ENCODE measurements around the gene RIPOR1. TPM values are rescaled to one million over a fixed set of nuclear protein-coding genes. Genes with fewer than 3 reads are reported as not detected.
A peak's percentile ranks its signal among the peaks of the same experiment; 100 is the strongest.

RIPOR1 gene
- total RNA-seq, 1 donor from 2014 or later, result 97.6 TPM

DNA sequence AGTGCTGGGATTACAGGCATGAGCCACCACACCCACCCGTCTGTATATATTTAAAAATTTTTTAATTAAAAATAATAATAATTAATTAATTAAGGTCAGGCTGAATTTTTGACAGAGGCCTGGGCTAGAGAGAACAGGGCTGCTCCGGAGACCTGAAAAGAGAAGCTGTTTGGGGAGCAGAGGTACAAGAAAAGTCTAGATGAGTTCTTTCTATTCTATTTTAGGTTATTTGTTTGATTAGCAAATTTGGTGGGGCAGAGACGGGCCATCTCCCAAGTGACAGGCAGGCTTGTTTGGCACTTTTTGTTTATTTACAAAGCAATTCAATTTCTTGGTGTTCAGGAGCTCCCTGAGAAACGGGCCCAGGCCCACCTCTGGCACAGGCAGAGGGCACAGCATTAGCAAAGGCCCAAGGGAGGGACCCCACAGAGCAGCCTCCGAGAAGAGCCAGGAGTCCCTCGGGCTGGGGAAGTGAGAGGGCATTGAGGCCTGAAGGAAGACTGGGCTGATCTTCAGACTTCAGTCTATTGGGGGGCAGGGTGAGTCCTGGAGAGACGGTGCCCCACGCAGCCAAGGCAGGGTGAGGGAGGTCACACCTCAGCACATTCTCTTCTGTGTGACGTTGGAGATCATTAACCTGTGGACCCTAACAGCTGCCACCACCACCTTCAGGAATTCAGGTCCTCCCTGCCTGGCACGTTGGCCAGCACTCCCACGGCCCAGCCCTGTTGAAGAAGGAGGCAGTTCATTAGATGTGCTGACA, 10.8 kb upstream of the RIPOR1 start:
- no peaks in the 10 kb centered on the region for H3K9me3 Mint-ChIP-seq (ENCODE audit: low read depth)
- no peaks in the 10 kb centered on the region for H3K27me3 Mint-ChIP-seq (ENCODE audit: low read depth)
- no peak overlapping the region for H3K4me3 Mint-ChIP-seq (ENCODE audit: unreplicated experiment)
- H3K36me3 Mint-ChIP-seq (ENCODE audit: low read depth), result no peaks in the 10 kb centered on the region
- TF ChIP-seq, protein P1, sequence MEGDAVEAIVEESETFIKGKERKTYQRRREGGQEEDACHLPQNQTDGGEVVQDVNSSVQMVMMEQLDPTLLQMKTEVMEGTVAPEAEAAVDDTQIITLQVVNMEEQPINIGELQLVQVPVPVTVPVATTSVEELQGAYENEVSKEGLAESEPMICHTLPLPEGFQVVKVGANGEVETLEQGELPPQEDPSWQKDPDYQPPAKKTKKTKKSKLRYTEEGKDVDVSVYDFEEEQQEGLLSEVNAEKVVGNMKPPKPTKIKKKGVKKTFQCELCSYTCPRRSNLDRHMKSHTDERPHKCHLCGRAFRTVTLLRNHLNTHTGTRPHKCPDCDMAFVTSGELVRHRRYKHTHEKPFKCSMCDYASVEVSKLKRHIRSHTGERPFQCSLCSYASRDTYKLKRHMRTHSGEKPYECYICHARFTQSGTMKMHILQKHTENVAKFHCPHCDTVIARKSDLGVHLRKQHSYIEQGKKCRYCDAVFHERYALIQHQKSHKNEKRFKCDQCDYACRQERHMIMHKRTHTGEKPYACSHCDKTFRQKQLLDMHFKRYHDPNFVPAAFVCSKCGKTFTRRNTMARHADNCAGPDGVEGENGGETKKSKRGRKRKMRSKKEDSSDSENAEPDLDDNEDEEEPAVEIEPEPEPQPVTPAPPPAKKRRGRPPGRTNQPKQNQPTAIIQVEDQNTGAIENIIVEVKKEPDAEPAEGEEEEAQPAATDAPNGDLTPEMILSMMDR (IDR thresholded peaks at IDR 0.05), result no peak
- H3K27ac Mint-ChIP-seq (ENCODE audit: unreplicated experiment), result no peak overlapping the region
- DNase-seq (ENCODE audit: low spot score), result no peak
- H3K4me1 Mint-ChIP-seq (ENCODE audit: low read depth), result peaks cover 31% of the 10 kb centered on the region

DNA sequence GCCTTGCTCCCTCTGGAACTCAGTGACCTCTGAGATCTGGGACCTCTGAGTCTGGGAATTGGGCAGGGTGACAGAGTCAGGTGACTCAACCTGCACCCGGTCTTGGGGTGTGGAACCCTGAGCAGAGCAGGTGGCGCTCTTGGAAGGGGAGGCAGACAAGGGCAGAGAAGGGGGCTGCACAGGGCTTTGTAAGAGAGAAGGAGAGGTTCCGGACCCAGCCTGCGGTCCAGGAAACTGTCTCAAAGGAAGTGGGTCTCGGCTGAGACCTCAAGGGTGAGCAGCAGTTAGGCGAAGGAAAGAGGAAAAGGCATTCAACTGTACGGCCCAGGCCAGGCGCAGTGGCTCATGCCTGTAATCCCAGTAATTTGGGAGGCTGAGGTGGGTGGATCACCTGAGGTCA, 10.0 kb upstream of the RIPOR1 start:
- TF ChIP-seq, protein P1 (IDR thresholded peaks at IDR 0.05), result no peak
- H3K27me3 Mint-ChIP-seq (ENCODE audit: low read depth), result no peaks in the 10 kb centered on the region
- H3K27ac Mint-ChIP-seq (ENCODE audit: unreplicated experiment), result no peak overlapping the region
- H3K4me1 Mint-ChIP-seq (ENCODE audit: low read depth), result peaks cover 31% of the 10 kb centered on the region
- no peak for DNase-seq (ENCODE audit: low spot score)
- H3K36me3 Mint-ChIP-seq (ENCODE audit: low read depth), result no peaks in the 10 kb centered on the region
- H3K9me3 Mint-ChIP-seq (ENCODE audit: low read depth), result no peaks in the 10 kb centered on the region
- H3K4me3 Mint-ChIP-seq (ENCODE audit: unreplicated experiment), result no peak overlapping the region

DNA sequence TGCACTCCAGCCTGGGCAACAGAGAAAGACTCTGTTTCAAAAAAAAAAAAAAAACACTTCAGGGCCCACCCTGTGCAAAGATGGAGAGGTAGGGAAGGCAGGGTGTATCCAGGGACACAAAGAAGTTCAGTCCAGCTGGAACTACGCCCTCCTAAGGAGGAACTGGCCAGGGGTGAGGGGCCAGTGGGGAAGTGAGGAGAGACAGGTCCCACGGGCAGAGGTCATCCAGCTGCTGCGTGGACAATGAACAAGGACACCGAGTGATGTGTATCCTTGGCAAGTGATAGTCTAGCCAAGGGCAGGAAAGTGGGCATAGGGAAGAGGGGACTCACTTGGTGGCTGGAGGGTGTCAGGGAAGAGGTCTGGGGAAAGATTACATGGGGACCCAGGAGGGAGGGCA, 9.4 kb upstream of the RIPOR1 start:
- no peak overlapping the region for H3K4me3 Mint-ChIP-seq (ENCODE audit: unreplicated experiment)
- H3K27me3 Mint-ChIP-seq (ENCODE audit: low read depth), result no peaks in the 10 kb centered on the region
- H3K27ac Mint-ChIP-seq (ENCODE audit: unreplicated experiment), result no peak overlapping the region
- H3K36me3 Mint-ChIP-seq (ENCODE audit: low read depth), result no peaks in the 10 kb centered on the region
- peaks cover 31% of the 10 kb centered on the region for H3K4me1 Mint-ChIP-seq (ENCODE audit: low read depth)
- DNase-seq (ENCODE audit: low spot score), result no peak
- no peaks in the 10 kb centered on the region for H3K9me3 Mint-ChIP-seq (ENCODE audit: low read depth)
- TF ChIP-seq, protein P1 (IDR thresholded peaks at IDR 0.05), result no peak

DNA sequence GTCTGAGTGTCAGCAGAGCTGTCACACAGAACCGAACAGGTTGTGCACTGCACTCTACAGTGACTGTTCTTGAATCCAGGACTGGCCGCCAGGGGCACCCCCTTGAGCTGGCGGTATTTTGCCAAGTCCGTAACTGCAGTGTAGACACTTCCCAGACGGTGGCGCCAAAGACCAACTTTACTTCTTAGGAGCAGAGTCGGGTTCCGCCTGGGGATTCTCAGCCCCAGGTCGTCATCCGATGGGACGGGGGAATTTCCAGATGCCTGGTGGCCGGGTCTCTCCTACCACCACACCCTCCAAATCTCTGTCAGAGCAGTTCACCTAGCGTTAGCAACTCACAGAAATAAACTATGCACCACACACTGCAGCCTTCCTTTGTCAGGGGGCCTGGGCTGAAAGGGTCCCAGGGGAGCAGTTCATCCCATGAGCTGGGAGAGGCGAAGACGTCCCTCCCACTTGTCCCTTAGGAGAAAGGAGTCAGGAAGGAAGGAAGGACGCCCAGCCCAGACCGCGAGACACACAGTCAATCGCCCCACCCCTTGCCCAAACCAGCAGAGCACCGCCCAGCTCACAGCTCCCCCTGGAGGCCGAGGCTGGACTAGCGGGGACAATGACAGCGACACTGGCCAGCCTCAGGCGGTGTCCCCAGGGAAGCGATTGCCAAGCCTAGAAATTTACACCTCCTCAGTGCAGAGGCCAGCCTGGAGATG, 7.4 kb upstream of the RIPOR1 start:
- H3K9me3 Mint-ChIP-seq (ENCODE audit: low read depth), result no peaks in the 10 kb centered on the region
- no peaks in the 10 kb centered on the region for H3K27me3 Mint-ChIP-seq (ENCODE audit: low read depth)
- peak overlapping the region; percentile 83 for H3K4me3 Mint-ChIP-seq (ENCODE audit: unreplicated experiment)
- peak overlapping the region; percentile 100 for H3K27ac Mint-ChIP-seq (ENCODE audit: unreplicated experiment)
- peak; percentile 94 for DNase-seq (ENCODE audit: low spot score)
- TF ChIP-seq, protein P1 (IDR thresholded peaks at IDR 0.05), result peak; percentile 84
- H3K4me1 Mint-ChIP-seq (ENCODE audit: low read depth), result peaks cover 28% of the 10 kb centered on the region
- no peaks in the 10 kb centered on the region for H3K36me3 Mint-ChIP-seq (ENCODE audit: low read depth)

DNA sequence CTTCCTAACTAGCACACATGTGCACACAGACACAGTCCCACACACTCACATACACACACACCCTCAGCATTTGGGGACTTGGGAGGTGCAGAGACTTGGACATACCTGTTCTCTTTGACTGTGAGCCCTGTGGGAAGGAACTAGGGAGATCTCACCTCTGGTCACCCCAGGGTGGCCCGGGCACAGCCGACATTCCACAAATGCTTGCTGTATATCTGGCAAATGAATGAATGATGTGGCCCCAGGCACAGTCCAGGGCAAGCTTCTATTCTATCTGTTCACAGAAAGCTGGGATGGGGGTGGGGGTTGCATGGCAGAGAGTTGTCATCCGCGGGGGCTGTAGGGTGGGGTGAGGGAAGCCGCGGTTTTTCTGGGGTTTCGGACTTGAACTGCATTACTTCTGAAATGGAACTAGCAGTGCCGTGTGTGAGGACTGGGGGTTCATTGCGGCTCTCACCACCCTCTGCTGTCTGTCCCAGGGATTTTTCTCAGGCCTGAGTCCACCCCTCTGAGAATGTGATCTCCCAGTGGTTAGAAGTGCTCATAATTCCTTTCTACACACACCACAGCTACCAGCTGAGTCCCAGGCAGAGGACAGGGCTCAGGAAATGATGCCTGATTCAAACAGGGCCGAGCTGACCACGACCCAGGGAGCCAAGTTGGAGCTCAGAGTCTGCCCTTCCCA, 3.3 kb upstream of the RIPOR1 start:
- H3K9me3 Mint-ChIP-seq (ENCODE audit: low read depth), result no peaks in the 10 kb centered on the region
- H3K27me3 Mint-ChIP-seq (ENCODE audit: low read depth), result no peaks in the 10 kb centered on the region
- no peak overlapping the region for H3K27ac Mint-ChIP-seq (ENCODE audit: unreplicated experiment)
- DNase-seq (ENCODE audit: low spot score), result no peak
- H3K4me3 Mint-ChIP-seq (ENCODE audit: unreplicated experiment), result no peak overlapping the region
- TF ChIP-seq, protein P1 (IDR thresholded peaks at IDR 0.05), result peak; percentile 37
- no peaks in the 10 kb centered on the region for H3K36me3 Mint-ChIP-seq (ENCODE audit: low read depth)
- peaks cover 28% of the 10 kb centered on the region for H3K4me1 Mint-ChIP-seq (ENCODE audit: low read depth)

Measured in chondrocyte (in vitro differentiated cells).